WTC11 (cell line): ENCODE results near the gene RAB18. TPM values are rescaled to one million over a fixed set of nuclear protein-coding genes. Genes with fewer than 3 reads are reported as not detected.

Source experiments
- ATAC-seq: fragments of 200-7000 bp; cut with Tn5 transposase; 2 replicates; pipeline ENCODE4 v1.10.0; 2021; ENCODE audit warnings: mild to moderate bottlenecking, moderate library complexity
- CTCF ChIA-PET: fragments of 300-600 bp; sonication (Branson Sonifier 250); formaldehyde crosslinking; loops from one replicate; lab custom pipeline; 2021; ENCODE audit warnings: antibody characterized with exemption; lab: Charles Lee
- POLR2A ChIA-PET: fragments of 350-600 bp; sonication (Branson Sonifier 250); formaldehyde crosslinking; loops from one replicate; lab custom pipeline; 2021; ENCODE audit warnings: antibody characterized with exemption; lab: Charles Lee
- DNase-seq: peaks from one replicate; pipeline ENCODE4 v3.0.0; 2021; ENCODE audit warnings: low spot score
- H3K27ac Mint-ChIP-seq: 2 replicates; pipeline ENCODE4 v1.8.0; 2021; ENCODE audit warnings: mixed read lengths
- H3K27me3 Mint-ChIP-seq: 2 replicates; pipeline ENCODE4 v1.8.0; 2021; ENCODE audit warnings: low read depth, mild to moderate bottlenecking, moderate library complexity, mixed read lengths
- H3K36me3 Mint-ChIP-seq: 2 replicates; pipeline ENCODE4 v1.8.0; 2021; ENCODE audit warnings: mixed read lengths
- H3K4me1 Mint-ChIP-seq: 2 replicates; pipeline ENCODE4 v1.8.0; 2022; ENCODE audit warnings: mixed read lengths
- H3K4me3 Mint-ChIP-seq: 2 replicates; pipeline ENCODE4 v1.8.0; 2021; ENCODE audit warnings: mild to moderate bottlenecking, moderate library complexity, mixed read lengths
- H3K9me3 Mint-ChIP-seq: 2 replicates; pipeline ENCODE4 v1.8.0; 2021; ENCODE audit warnings: mixed read lengths
- ATF1 ChIP-seq: sonication (generic); formaldehyde crosslinking; IDR thresholded peaks from 2 replicates; pipeline ENCODE4 v1.8.1; 2023; ENCODE audit warnings: mild to moderate bottlenecking, moderate library complexity, missing genetic modification reagents
- CREB1 ChIP-seq: sonication (generic); formaldehyde crosslinking; IDR thresholded peaks from 2 replicates; pipeline ENCODE4 v1.8.0; 2023; ENCODE audit warnings: mild to moderate bottlenecking, missing genetic modification reagents
- ETV6 ChIP-seq: sonication (generic); formaldehyde crosslinking; IDR thresholded peaks from 2 replicates; pipeline ENCODE4 v1.8.1; 2022; ENCODE audit warnings: mild to moderate bottlenecking, missing genetic modification reagents
- GTF2I ChIP-seq: fragments of 250-450 bp; sonication (Bioruptor Pico); conservative IDR thresholded peaks from 2 replicates; pipeline ENCODE4 v1.4.0; 2021; ENCODE audit warnings: mild to moderate bottlenecking
- JUN ChIP-seq: sonication (generic); formaldehyde crosslinking; IDR thresholded peaks from 2 replicates; pipeline ENCODE4 v1.8.0; 2023; ENCODE audit warnings: mild to moderate bottlenecking, missing genetic modification reagents
- MYBL2 ChIP-seq: sonication (generic); formaldehyde crosslinking; IDR thresholded peaks from 2 replicates; pipeline ENCODE4 v1.8.1; 2023; ENCODE audit warnings: mild to moderate bottlenecking, moderate library complexity, missing genetic modification reagents
- NR1H2 ChIP-seq: sonication (generic); formaldehyde crosslinking; IDR thresholded peaks from 2 replicates; pipeline ENCODE4 v1.9.0; 2021; ENCODE audit warnings: mild to moderate bottlenecking, moderate library complexity, missing genetic modification reagents
- SMAD3 ChIP-seq: sonication (generic); formaldehyde crosslinking; IDR thresholded peaks from 2 replicates; pipeline ENCODE4 v1.8.0; 2022; ENCODE audit warnings: missing genetic modification reagents, mild to moderate bottlenecking, borderline replicate concordance
- ZNF121 ChIP-seq: sonication (generic); formaldehyde crosslinking; IDR thresholded peaks from 2 replicates; pipeline ENCODE4 v1.8.0; 2023; ENCODE audit warnings: missing genetic modification reagents
- ZNF219 ChIP-seq: sonication (generic); formaldehyde crosslinking; IDR thresholded peaks from 2 replicates; pipeline ENCODE4 v1.8.0; 2023; ENCODE audit warnings: missing genetic modification reagents, mild to moderate bottlenecking, borderline replicate concordance
- ZNF532 ChIP-seq: fragments of 250-450 bp; sonication (Bioruptor Pico); IDR thresholded peaks from 2 replicates; pipeline ENCODE4 v1.9.0; 2021; ENCODE audit warnings: mild to moderate bottlenecking, borderline replicate concordance
- ZNF671 ChIP-seq: fragments of 250-450 bp; sonication (Bioruptor Pico); IDR thresholded peaks from 2 replicates; pipeline ENCODE4 v1.8.0; 2021; ENCODE audit warnings: mild to moderate bottlenecking
- total RNA-seq: library from RNA; stranded (reverse); gene quantifications from 3 replicates; pipeline ENCODE4 v1.2.3, GENCODE V29; 2021
- TF ChIP-seq, protein P1 (sequence below): sonication (generic); formaldehyde crosslinking; IDR thresholded peaks from 2 replicates; pipeline ENCODE4 v1.8.0; 2022; ENCODE audit warnings: mild to moderate bottlenecking, missing genetic modification reagents
- TF ChIP-seq, protein P2 (sequence below): sonication (generic); formaldehyde crosslinking; IDR thresholded peaks from 2 replicates; pipeline ENCODE4 v1.8.1; 2022; ENCODE audit warnings: low read depth, mild to moderate bottlenecking, moderate library complexity, missing genetic modification reagents, borderline replicate concordance
- TF ChIP-seq, protein P3 (sequence below): sonication (generic); formaldehyde crosslinking; IDR thresholded peaks from 2 replicates; pipeline ENCODE4 v1.8.1; 2022; ENCODE audit warnings: low read depth, missing genetic modification reagents, borderline replicate concordance
- TF ChIP-seq, protein P4 (sequence below): sonication (generic); formaldehyde crosslinking; conservative IDR thresholded peaks from 2 replicates; pipeline ENCODE4 v1.8.1; 2022; ENCODE audit warnings: mild to moderate bottlenecking, missing genetic modification reagents
- TF ChIP-seq, protein P5 (sequence below): fragments of 250-450 bp; sonication (Bioruptor Pico); IDR thresholded peaks from 2 replicates; pipeline ENCODE4 v1.8.0; 2021; ENCODE audit warnings: mild to moderate bottlenecking

Gene RAB18
- total RNA-seq, 1 experiment from 2014 or later = 71.4 TPM

GRCh38 chr10:27504007-27504807 is at the start of gene RAB18 (continued):
- peak; percentile 84 for TF ChIP-seq SMAD3

GRCh38 chr10:27454837-27455236 is 49.3 kb upstream of the RAB18 start:
- TF ChIP-seq, protein P1, sequence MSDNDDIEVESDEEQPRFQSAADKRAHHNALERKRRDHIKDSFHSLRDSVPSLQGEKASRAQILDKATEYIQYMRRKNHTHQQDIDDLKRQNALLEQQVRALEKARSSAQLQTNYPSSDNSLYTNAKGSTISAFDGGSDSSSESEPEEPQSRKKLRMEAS (CRISPR knock-in tag) = no peak
- no peak for TF ChIP-seq MYBL2 (CRISPR knock-in tag)
- TF ChIP-seq JUN (CRISPR knock-in tag) = no peak
- TF ChIP-seq, protein P2, sequence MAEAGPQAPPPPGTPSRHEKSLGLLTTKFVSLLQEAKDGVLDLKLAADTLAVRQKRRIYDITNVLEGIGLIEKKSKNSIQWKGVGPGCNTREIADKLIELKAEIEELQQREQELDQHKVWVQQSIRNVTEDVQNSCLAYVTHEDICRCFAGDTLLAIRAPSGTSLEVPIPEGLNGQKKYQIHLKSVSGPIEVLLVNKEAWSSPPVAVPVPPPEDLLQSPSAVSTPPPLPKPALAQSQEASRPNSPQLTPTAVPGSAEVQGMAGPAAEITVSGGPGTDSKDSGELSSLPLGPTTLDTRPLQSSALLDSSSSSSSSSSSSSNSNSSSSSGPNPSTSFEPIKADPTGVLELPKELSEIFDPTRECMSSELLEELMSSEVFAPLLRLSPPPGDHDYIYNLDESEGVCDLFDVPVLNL = no peak
- no peak for TF ChIP-seq ETV6 (CRISPR knock-in tag)
- TF ChIP-seq, protein P3, sequence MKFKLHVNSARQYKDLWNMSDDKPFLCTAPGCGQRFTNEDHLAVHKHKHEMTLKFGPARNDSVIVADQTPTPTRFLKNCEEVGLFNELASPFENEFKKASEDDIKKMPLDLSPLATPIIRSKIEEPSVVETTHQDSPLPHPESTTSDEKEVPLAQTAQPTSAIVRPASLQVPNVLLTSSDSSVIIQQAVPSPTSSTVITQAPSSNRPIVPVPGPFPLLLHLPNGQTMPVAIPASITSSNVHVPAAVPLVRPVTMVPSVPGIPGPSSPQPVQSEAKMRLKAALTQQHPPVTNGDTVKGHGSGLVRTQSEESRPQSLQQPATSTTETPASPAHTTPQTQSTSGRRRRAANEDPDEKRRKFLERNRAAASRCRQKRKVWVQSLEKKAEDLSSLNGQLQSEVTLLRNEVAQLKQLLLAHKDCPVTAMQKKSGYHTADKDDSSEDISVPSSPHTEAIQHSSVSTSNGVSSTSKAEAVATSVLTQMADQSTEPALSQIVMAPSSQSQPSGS (CRISPR knock-in tag) = no peak
- TF ChIP-seq, protein P4, sequence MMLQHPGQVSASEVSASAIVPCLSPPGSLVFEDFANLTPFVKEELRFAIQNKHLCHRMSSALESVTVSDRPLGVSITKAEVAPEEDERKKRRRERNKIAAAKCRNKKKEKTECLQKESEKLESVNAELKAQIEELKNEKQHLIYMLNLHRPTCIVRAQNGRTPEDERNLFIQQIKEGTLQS (CRISPR knock-in tag) = no peak
- no peak overlapping the region for H3K4me3 Mint-ChIP-seq
- ATAC-seq (no peak), DNase-seq (no peak)
- ChIA-PET CTCF (no interaction called here), POLR2A (no interaction called here)
- no peaks in the 10 kb centered on the region for H3K4me1 Mint-ChIP-seq
- H3K27me3 Mint-ChIP-seq = no peaks in the 10 kb centered on the region
- no peak overlapping the region for H3K27ac Mint-ChIP-seq
- H3K36me3 Mint-ChIP-seq = no peaks in the 10 kb centered on the region
- H3K9me3 Mint-ChIP-seq = no peaks in the 10 kb centered on the region

DNA sequence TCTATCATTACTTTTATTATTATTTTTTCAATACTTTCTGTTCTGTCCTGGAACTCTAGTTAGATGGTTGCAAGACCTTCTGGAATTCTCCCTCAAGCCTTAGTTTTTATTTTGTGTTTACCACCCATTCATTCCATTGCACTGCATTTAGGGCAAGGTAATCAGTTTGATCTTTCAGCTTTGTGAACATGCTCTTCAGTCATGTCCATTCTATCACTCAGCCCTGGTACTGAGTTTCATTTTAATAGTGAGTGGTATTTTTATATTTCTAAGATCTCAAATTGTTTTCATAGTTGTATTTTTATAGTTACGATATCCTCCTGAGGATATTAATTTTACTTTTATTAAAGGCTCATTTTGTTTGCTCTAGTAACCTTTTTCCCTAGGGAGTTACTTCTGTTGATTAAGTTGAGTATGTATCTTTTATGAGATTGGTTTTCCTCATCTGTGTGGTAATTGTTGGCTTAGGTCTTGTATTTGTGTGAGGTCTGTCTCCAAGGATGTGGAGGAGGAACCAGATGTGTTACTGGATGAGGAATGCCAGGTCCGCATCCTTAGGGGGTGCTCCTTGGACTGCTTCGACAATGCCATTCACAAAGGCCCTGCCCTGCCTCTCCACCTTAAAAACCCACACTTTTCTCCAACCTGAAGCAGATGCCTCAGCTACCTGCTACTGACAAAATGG is 46.7 kb upstream of the RAB18 start:
- no peaks in the 10 kb centered on the region for H3K27me3 Mint-ChIP-seq
- no peaks in the 10 kb centered on the region for H3K36me3 Mint-ChIP-seq
- no peak overlapping the region for H3K4me3 Mint-ChIP-seq
- DNase-seq (no peak), ATAC-seq (no peak)
- ChIA-PET POLR2A (no interaction called here), CTCF (no interaction called here)
- peaks cover 7% of the 10 kb centered on the region for H3K4me1 Mint-ChIP-seq
- H3K27ac Mint-ChIP-seq = no peak overlapping the region
- no peaks in the 10 kb centered on the region for H3K9me3 Mint-ChIP-seq
- TF ChIP-seq, protein P5, sequence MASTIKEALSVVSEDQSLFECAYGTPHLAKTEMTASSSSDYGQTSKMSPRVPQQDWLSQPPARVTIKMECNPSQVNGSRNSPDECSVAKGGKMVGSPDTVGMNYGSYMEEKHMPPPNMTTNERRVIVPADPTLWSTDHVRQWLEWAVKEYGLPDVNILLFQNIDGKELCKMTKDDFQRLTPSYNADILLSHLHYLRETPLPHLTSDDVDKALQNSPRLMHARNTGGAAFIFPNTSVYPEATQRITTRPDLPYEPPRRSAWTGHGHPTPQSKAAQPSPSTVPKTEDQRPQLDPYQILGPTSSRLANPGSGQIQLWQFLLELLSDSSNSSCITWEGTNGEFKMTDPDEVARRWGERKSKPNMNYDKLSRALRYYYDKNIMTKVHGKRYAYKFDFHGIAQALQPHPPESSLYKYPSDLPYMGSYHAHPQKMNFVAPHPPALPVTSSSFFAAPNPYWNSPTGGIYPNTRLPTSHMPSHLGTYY (CRISPR knock-in tag) = no peak
- TF ChIP-seq ATF1 (CRISPR knock-in tag) (no peak), ZNF671 (no peak), ZNF219 (no peak)

DNA sequence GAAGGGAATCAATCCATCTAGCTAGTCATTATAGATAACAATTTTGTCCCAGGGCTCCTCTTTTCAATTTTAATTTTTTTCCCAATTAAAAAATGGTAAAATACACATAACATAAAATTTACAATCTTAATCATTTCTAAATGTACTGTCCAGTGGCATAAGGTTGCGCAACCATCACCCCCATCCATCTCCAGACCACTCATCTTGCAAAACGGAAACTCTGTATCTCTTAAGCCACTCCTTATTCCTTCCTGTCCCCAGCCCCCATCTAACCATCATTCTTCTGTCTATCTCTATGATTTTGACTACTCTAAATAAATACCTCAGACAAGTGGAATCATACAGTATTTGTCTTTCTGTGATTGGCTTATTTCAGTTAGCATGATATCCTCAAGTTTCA is 46.1 kb upstream of the RAB18 start:
- no peak for DNase-seq
- no peak for ATAC-seq
- ChIA-PET CTCF (no interaction called here), POLR2A (no interaction called here)
- no peak overlapping the region for H3K4me3 Mint-ChIP-seq
- peaks cover 7% of the 10 kb centered on the region for H3K4me1 Mint-ChIP-seq
- H3K36me3 Mint-ChIP-seq = no peaks in the 10 kb centered on the region
- H3K27ac Mint-ChIP-seq = no peak overlapping the region
- no peaks in the 10 kb centered on the region for H3K27me3 Mint-ChIP-seq
- H3K9me3 Mint-ChIP-seq = no peaks in the 10 kb centered on the region
- TF ChIP-seq, protein P2 = no peak
- TF ChIP-seq GTF2I (CRISPR knock-in tag) (no peak), ZNF532 (CRISPR knock-in tag) (no peak), CREB1 (CRISPR knock-in tag) (no peak), ETV6 (CRISPR knock-in tag) (no peak), ZNF121 (CRISPR knock-in tag) (no peak), NR1H2 (no peak)
